Measurements from ENCODE around the gene RAB6A. TPM values are rescaled to one million over a fixed set of nuclear protein-coding genes. Genes with fewer than 3 reads are reported as not detected.
A peak's percentile ranks its signal among the peaks of the same experiment; 100 is the strongest.

The RAB6A gene
- total RNA-seq, 1 donor = 145 TPM

DNA sequence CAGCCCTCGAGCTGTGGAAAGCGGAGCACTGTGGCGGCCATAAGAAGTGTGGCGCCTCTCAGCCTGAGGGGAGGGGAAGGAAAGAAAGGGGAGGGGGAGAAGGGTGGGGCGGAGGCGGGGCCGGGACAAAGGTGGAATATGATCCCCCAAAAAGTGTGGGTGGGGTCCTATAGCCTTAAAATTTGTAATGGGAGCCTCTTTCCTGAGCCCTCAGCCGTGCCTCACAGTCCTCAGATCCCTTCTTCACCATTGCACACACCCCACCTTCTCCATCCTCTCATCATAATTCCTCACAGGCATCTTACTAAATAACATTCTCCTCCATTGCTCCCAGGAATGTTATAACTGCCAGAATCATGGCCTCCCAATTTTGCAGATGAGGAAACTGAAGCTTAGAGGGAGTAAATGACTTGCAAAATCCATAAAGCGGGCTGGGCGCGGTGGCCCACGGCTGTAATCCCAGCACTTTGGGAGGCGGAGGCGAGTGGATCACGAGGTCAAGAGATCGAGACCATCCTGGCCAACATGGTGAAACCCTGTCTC, 600 bp upstream of the RAB6A start:
- H3K79me2 ChIP-seq (ENCODE audit: insufficient read depth, low read length) = peaks cover 42% of the 10 kb centered on the region
- H3K4me3 ChIP-seq (ENCODE audit: insufficient read depth, low read length) = peak overlapping the region; percentile 95
- peaks cover 31% of the 10 kb centered on the region for H4K20me1 ChIP-seq (ENCODE audit: insufficient read depth, low read length)
- peak overlapping the region; percentile 91 for H2AFZ ChIP-seq (ENCODE audit: low read length)
- peaks cover 2% of the 10 kb centered on the region for H3K27me3 ChIP-seq (ENCODE audit: insufficient read depth, low read length)
- H3K36me3 ChIP-seq (ENCODE audit: insufficient read depth, low read length) = no peaks in the 10 kb centered on the region
- no peaks in the 10 kb centered on the region for H3K9me3 ChIP-seq (ENCODE audit: low read depth, low read length)
- H3K4me1 ChIP-seq (ENCODE audit: insufficient read depth, low read length) = peaks cover 12% of the 10 kb centered on the region
- peak; percentile 84 for DNase-seq (ENCODE audit: insufficient read length, low spot score, missing footprints)
- peak overlapping the region; percentile 69 for H3K27ac ChIP-seq (ENCODE audit: low read depth, low read length)
- TF ChIP-seq, protein P1, sequence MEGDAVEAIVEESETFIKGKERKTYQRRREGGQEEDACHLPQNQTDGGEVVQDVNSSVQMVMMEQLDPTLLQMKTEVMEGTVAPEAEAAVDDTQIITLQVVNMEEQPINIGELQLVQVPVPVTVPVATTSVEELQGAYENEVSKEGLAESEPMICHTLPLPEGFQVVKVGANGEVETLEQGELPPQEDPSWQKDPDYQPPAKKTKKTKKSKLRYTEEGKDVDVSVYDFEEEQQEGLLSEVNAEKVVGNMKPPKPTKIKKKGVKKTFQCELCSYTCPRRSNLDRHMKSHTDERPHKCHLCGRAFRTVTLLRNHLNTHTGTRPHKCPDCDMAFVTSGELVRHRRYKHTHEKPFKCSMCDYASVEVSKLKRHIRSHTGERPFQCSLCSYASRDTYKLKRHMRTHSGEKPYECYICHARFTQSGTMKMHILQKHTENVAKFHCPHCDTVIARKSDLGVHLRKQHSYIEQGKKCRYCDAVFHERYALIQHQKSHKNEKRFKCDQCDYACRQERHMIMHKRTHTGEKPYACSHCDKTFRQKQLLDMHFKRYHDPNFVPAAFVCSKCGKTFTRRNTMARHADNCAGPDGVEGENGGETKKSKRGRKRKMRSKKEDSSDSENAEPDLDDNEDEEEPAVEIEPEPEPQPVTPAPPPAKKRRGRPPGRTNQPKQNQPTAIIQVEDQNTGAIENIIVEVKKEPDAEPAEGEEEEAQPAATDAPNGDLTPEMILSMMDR (IDR thresholded peaks at IDR 0.05; ENCODE audit: extremely low read depth, low read depth, low read length) = no peak
- H3K4me2 ChIP-seq (ENCODE audit: insufficient read depth, low read length) = peak overlapping the region; percentile 89

DNA sequence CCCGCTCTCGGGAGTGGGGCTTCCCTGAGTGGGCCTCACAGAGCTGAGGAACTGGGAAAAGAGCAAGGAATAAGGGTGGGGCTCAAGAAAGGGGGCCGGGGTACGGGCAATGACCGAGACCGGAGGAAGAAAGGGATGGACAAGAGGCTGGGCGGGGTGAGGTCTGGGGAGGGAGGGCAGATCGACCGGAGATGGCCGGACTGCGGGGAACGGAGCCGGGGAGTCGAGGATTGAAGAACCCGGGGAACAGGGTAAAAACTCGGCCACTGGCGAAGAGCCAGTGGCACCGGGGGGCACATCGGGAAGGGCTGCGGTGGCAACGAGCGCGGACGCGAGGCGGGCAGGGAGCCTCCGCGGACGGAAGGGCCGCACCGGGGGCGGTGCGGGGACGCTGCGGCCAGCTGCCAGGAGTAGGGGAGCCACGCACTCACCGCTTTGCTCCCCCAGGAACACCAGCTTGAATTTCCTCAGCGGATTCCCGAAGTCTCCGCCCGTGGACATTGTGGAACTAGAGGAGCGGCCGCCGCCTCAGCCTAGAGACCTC, 667 bp downstream of the RAB6A start:
- DNase-seq (ENCODE audit: insufficient read length, low spot score, missing footprints) = peak; percentile 77
- Histone ChIP-seq H3K4me3 (ENCODE audit: insufficient read depth, low read length) (peak overlapping the region; percentile 95), H3K27ac (ENCODE audit: low read depth, low read length) (peak overlapping the region; percentile 81), H3K4me2 (ENCODE audit: insufficient read depth, low read length) (peak overlapping the region; percentile 75), H4K20me1 (ENCODE audit: insufficient read depth, low read length) (peaks cover 39% of the 10 kb centered on the region), H3K9me3 (ENCODE audit: low read depth, low read length) (no peaks in the 10 kb centered on the region), H3K36me3 (ENCODE audit: insufficient read depth, low read length) (no peaks in the 10 kb centered on the region), H2AFZ (ENCODE audit: low read length) (peak overlapping the region; percentile 74), H3K4me1 (ENCODE audit: insufficient read depth, low read length) (peaks cover 12% of the 10 kb centered on the region), H3K27me3 (ENCODE audit: insufficient read depth, low read length) (no peaks in the 10 kb centered on the region), H3K79me2 (ENCODE audit: insufficient read depth, low read length) (peaks cover 55% of the 10 kb centered on the region)
- TF ChIP-seq, protein P1 (IDR thresholded peaks at IDR 0.05; ENCODE audit: extremely low read depth, low read depth, low read length) = no peak

DNA sequence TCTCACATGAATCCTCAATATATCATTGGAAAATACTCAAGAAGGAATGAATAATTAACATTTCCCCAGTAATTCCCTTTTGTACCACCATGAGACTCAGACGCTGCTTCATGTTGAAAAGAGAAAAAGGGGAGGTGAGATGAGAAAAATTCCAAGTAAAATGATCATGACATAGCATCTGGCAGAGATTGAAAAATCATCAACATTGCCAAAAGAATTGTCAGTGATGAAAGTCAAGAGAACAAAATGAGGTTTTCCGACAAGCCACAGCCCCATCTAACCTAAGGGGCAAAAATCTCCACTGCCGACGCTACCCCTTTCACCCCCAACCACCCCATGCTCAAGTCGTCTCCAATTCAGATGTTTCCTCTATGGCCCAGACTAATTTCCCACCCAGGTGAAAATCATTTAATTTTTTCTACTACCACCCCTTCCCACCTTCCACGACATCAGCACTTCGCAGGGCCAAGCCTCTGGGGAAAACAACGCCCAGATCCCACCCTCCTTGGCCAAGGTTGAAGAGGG, 1.2 kb downstream of the RAB6A start:
- H3K4me1 ChIP-seq (ENCODE audit: insufficient read depth, low read length) = peaks cover 12% of the 10 kb centered on the region
- peak overlapping the region; percentile 95 for H3K4me3 ChIP-seq (ENCODE audit: insufficient read depth, low read length)
- H3K36me3 ChIP-seq (ENCODE audit: insufficient read depth, low read length) = no peaks in the 10 kb centered on the region
- H3K9me3 ChIP-seq (ENCODE audit: low read depth, low read length) = no peaks in the 10 kb centered on the region
- H2AFZ ChIP-seq (ENCODE audit: low read length) = peak overlapping the region; percentile 74
- peaks cover 59% of the 10 kb centered on the region for H3K79me2 ChIP-seq (ENCODE audit: insufficient read depth, low read length)
- TF ChIP-seq, protein P1 (IDR thresholded peaks at IDR 0.05; ENCODE audit: extremely low read depth, low read depth, low read length) = peak; percentile 37
- no peaks in the 10 kb centered on the region for H3K27me3 ChIP-seq (ENCODE audit: insufficient read depth, low read length)
- peak; percentile 82 for DNase-seq (ENCODE audit: insufficient read length, low spot score, missing footprints)
- H3K4me2 ChIP-seq (ENCODE audit: insufficient read depth, low read length) = peak overlapping the region; percentile 75
- peak overlapping the region; percentile 81 for H3K27ac ChIP-seq (ENCODE audit: low read depth, low read length)
- peaks cover 40% of the 10 kb centered on the region for H4K20me1 ChIP-seq (ENCODE audit: insufficient read depth, low read length)

DNA sequence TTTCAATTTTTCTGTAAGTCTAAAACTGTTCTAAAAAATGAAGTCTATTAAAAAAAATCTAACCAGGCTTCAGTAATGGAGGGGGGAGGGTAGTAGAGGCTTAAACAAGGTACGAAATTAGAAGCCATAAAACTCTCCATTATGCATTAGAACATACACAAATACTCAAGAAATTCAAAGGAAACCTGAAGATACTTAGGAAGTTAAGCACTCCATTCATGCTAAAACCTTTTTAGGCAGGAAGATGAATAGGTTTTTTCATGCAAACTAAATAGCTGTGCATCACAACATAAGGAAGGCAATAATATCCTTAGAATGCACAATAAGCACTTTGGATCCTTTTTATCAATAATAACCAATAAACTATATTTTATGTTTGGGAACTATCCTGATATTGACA, 2.4 kb downstream of the RAB6A start:
- H3K79me2 ChIP-seq (ENCODE audit: insufficient read depth, low read length) = peaks cover 72% of the 10 kb centered on the region
- H3K27ac ChIP-seq (ENCODE audit: low read depth, low read length) = no peak overlapping the region
- H3K4me2 ChIP-seq (ENCODE audit: insufficient read depth, low read length) = peak overlapping the region; percentile 75
- no peaks in the 10 kb centered on the region for H3K36me3 ChIP-seq (ENCODE audit: insufficient read depth, low read length)
- peak overlapping the region; percentile 95 for H3K4me3 ChIP-seq (ENCODE audit: insufficient read depth, low read length)
- H3K27me3 ChIP-seq (ENCODE audit: insufficient read depth, low read length) = no peaks in the 10 kb centered on the region
- TF ChIP-seq, protein P1 (IDR thresholded peaks at IDR 0.05; ENCODE audit: extremely low read depth, low read depth, low read length) = no peak
- peaks cover 51% of the 10 kb centered on the region for H4K20me1 ChIP-seq (ENCODE audit: insufficient read depth, low read length)
- DNase-seq (ENCODE audit: insufficient read length, low spot score, missing footprints) = no peak
- no peak overlapping the region for H2AFZ ChIP-seq (ENCODE audit: low read length)
- peaks cover 12% of the 10 kb centered on the region for H3K4me1 ChIP-seq (ENCODE audit: insufficient read depth, low read length)
- no peaks in the 10 kb centered on the region for H3K9me3 ChIP-seq (ENCODE audit: low read depth, low read length)
